CD4-positive, CD25-positive, alpha-beta regulatory T cell (primary cell): ENCODE results near the gene NTNG2. TPM values are rescaled to one million over a fixed set of nuclear protein-coding genes. Genes with fewer than 3 reads are reported as not detected.
A peak's percentile ranks its signal among the peaks of the same experiment; 100 is the strongest.
"Not testable (repeated sequence)": the region's sequence is repeated elsewhere in the genome, so short reads cannot be mapped to it uniquely, and the experiment has no call there.

ENCODE experiments used
- ATAC-seq, 2 donors: fragments of 150-1000 bp; cut with Tn5 transposase; one replicate each; pipeline ENCODE4 v1.10.0; 2021; ENCODE audit warnings: low read depth in 2 of 2, moderate number of reproducible peaks in 2 of 2, moderate library complexity in 1 of 2
- DNase-seq, 3 donors: peaks; one replicate each; pipeline versions ENCODE4 v3.0.0 to v3.0.0-alpha.2; 2012 to 2022; ENCODE audit warnings: mixed read lengths in 1 of 3
- H3K27ac ChIP-seq: one replicate; pipeline ENCODE4 v1.7.0; 2013; ENCODE audit warnings: mild to moderate bottlenecking, low read length; ENCODE audit not compliant: insufficient read depth, poor library complexity, severe bottlenecking
- H3K27me3 ChIP-seq: one replicate; pipeline ENCODE4 v1.7.0; 2013; ENCODE audit warnings: low read length; ENCODE audit not compliant: control insufficient read depth, insufficient read depth
- H3K36me3 ChIP-seq: one replicate; pipeline ENCODE4 v1.7.0; 2013; ENCODE audit warnings: mild to moderate bottlenecking, low read length, moderate library complexity; ENCODE audit not compliant: control insufficient read depth, insufficient read depth
- H3K4me1 ChIP-seq: 2 replicates; pipeline ENCODE4 v1.7.0; 2013; ENCODE audit warnings: mild to moderate bottlenecking, low read length; ENCODE audit not compliant: insufficient read depth, control insufficient read depth, poor library complexity, severe bottlenecking
- H3K4me3 ChIP-seq: one replicate; pipeline ENCODE4 v1.7.0; 2013; ENCODE audit warnings: low read depth, mild to moderate bottlenecking, low read length, moderate library complexity
- H3K9me3 ChIP-seq, 2 experiments: 1 replicate in 1 of 2; 2 replicates in 1 of 2; pipeline ENCODE4 v1.7.0; 2013; ENCODE audit warnings: low read length in 2 of 2, mild to moderate bottlenecking in 1 of 2, moderate library complexity in 1 of 2; ENCODE audit not compliant: control insufficient read depth in 2 of 2
- H3K27ac Mint-ChIP-seq, 3 donors: one replicate each; pipeline ENCODE4 v1.8.0; 2020 to 2022; ENCODE audit warnings: mild to moderate bottlenecking in 3 of 3, mixed read lengths in 3 of 3, moderate library complexity in 2 of 3
- H3K27me3 Mint-ChIP-seq: one replicate; pipeline ENCODE4 v1.8.0; 2022; ENCODE audit warnings: mild to moderate bottlenecking, mixed read lengths
- H3K36me3 Mint-ChIP-seq: one replicate; pipeline ENCODE4 v1.8.0; 2020; ENCODE audit warnings: mixed read lengths
- H3K4me1 Mint-ChIP-seq, 4 donors: one replicate each; pipeline ENCODE4 v1.8.0; 2020 to 2022; ENCODE audit warnings: mixed read lengths in 4 of 4, mild to moderate bottlenecking in 1 of 4
- H3K4me3 Mint-ChIP-seq, 4 donors: one replicate each; pipeline ENCODE4 v1.8.0; 2020 to 2022; ENCODE audit warnings: mild to moderate bottlenecking in 4 of 4, mixed read lengths in 4 of 4, moderate library complexity in 3 of 4
- H3K9me3 Mint-ChIP-seq, 7 donors: one replicate each; pipeline ENCODE4 v1.8.0; 2020 to 2022; ENCODE audit warnings: mixed read lengths in 7 of 7, mild to moderate bottlenecking in 3 of 7, moderate library complexity in 2 of 7
- polyA plus RNA-seq, 4 donors: library from polyadenylated mRNA; unstranded; fragments of 300-500 nt; fragmentation: Illumina TruSeq; gene quantifications; one replicate each; pipeline ENCODE4 v1.2.3, GENCODE V29; 2021
- total RNA-seq: library from RNA; stranded (reverse); gene quantifications from one replicate; pipeline ENCODE4 v1.2.3, GENCODE V29; 2022

Gene NTNG2
- total and polyA plus RNA-seq, 5 donors from 2014 or later, result 0.50 to 14.7 (median 1.2) TPM

- Histone ChIP-seq H3K4me1 (peaks cover 6% of the 10 kb centered on the region), H3K27me3 (no peaks in the 10 kb centered on the region), H3K36me3 (peaks cover 40% of the 10 kb centered on the region), H3K9me3 (no peaks in the 10 kb centered on the region), H3K4me3 (no peak overlapping the region), H3K27ac (peak overlapping the region; percentile 20)
- Mint-ChIP-seq H3K9me3 (no peaks in the 10 kb centered on the region), H3K27ac (peak overlapping the region in 2 of 3 donors; percentile 20 to 22), H3K27me3 (no peaks in the 10 kb centered on the region), H3K4me1 (peaks cover 5 to 19% (median 14%) of the 10 kb centered on the region in 4 donors), H3K4me3 (no peak overlapping the region), H3K36me3 (peaks cover 26% of the 10 kb centered on the region)
- DNase-seq (no peak), ATAC-seq (no peak)
Measured at GRCh38 chr9:132260846-132261245, 99.0 kb downstream of the NTNG2 start.

DNA sequence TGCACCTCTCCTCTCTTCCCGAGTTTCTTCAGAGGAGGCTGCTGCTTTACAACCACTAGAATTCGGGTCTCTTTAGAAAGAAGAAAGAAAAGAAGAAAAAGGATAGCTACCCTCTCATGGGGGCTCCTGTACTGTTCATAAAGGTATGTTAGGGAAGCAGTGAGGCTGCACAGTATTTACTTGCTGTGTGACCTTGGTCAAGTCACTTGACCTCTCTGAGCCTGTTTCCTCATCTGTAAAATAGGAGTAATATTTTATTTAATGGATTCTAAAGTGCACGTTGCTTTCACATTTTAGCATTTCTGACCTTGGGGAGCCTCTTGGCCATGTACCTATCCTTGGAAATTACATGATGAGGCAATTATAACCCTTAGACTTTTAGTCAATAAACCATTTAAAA lies 104.2 kb downstream of the NTNG2 start:
- Histone ChIP-seq H3K27me3 (no peaks in the 10 kb centered on the region), H3K4me1 (no peaks in the 10 kb centered on the region), H3K4me3 (no peak overlapping the region), H3K9me3 (no peaks in the 10 kb centered on the region), H3K27ac (no peak overlapping the region), H3K36me3 (peaks cover 84% of the 10 kb centered on the region)
- DNase-seq (no peak), ATAC-seq (no peak)
- H3K4me3 Mint-ChIP-seq, result no peak overlapping the region
- no peaks in the 10 kb centered on the region for H3K27me3 Mint-ChIP-seq
- peaks cover 11 to 17% (median 15%) of the 10 kb centered on the region in 4 donors for H3K4me1 Mint-ChIP-seq
- no peak overlapping the region for H3K27ac Mint-ChIP-seq
- H3K36me3 Mint-ChIP-seq, result peaks cover 46% of the 10 kb centered on the region
- no peaks in the 10 kb centered on the region for H3K9me3 Mint-ChIP-seq

GRCh38 chr9:132267660-132268059 lies 105.8 kb downstream of the NTNG2 start:
- ATAC-seq (no peak), DNase-seq (no peak)
- Histone ChIP-seq H3K4me1 (no peaks in the 10 kb centered on the region), H3K27me3 (no peaks in the 10 kb centered on the region), H3K27ac (no peak overlapping the region), H3K36me3 (peaks cover 87% of the 10 kb centered on the region), H3K9me3 (no peaks in the 10 kb centered on the region), H3K4me3 (no peak overlapping the region)
- H3K4me3 Mint-ChIP-seq, result no peak overlapping the region
- no peak overlapping the region for H3K27ac Mint-ChIP-seq
- peaks cover 37% of the 10 kb centered on the region for H3K36me3 Mint-ChIP-seq
- peaks cover 7 to 17% (median 10%) of the 10 kb centered on the region in 4 donors for H3K4me1 Mint-ChIP-seq
- no peaks in the 10 kb centered on the region for H3K9me3 Mint-ChIP-seq
- H3K27me3 Mint-ChIP-seq, result no peaks in the 10 kb centered on the region

DNA sequence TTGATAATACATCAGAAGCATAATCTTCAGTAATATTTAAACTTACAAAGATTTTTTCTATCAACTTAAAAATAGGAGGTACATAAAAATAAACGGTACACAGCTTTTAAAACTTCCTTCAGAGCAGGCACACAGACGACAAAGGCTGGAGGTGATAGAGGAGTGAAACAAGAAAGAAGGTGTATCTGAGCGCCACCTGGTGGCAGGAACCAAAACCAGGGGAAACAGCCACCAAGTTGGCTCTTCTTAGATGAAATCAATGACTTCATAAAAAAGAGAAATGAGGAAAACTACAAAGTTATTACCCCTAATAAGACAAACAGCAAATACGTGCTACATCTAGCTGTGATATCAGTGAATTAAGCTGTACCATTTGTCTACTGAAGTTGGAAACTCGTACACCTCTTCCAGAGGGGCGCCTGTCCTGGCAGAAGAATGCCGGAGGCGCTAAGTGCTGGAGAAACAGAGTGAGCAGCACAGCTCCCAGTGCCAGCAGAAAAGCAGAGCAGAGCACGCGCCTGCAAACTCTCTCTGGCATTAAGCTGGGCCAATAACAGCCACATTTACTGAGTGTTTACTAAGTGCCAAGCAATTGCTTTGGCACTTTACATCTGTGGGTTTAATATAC lies 107.0 kb downstream of the NTNG2 start:
- peaks cover 87% of the 10 kb centered on the region for H3K36me3 ChIP-seq
- H3K4me3 Mint-ChIP-seq, result no peak overlapping the region
- no peaks in the 10 kb centered on the region for H3K27me3 ChIP-seq
- H3K36me3 Mint-ChIP-seq, result peaks cover 40% of the 10 kb centered on the region
- H3K27me3 Mint-ChIP-seq, result no peaks in the 10 kb centered on the region
- no peak overlapping the region for H3K27ac ChIP-seq
- peak overlapping the region; percentile 74 to 96 (median 83) for H3K27ac Mint-ChIP-seq
- no peaks in the 10 kb centered on the region for H3K4me1 ChIP-seq
- H3K9me3 ChIP-seq, result no peaks in the 10 kb centered on the region
- peak; percentile 50 to 69 for ATAC-seq
- no peak overlapping the region for H3K4me3 ChIP-seq
- peak; percentile 54 to 77 (median 71) for DNase-seq
- peaks cover 2 to 12% (median 9%) of the 10 kb centered on the region in 4 donors for H3K4me1 Mint-ChIP-seq
- no peaks in the 10 kb centered on the region for H3K9me3 Mint-ChIP-seq

DNA sequence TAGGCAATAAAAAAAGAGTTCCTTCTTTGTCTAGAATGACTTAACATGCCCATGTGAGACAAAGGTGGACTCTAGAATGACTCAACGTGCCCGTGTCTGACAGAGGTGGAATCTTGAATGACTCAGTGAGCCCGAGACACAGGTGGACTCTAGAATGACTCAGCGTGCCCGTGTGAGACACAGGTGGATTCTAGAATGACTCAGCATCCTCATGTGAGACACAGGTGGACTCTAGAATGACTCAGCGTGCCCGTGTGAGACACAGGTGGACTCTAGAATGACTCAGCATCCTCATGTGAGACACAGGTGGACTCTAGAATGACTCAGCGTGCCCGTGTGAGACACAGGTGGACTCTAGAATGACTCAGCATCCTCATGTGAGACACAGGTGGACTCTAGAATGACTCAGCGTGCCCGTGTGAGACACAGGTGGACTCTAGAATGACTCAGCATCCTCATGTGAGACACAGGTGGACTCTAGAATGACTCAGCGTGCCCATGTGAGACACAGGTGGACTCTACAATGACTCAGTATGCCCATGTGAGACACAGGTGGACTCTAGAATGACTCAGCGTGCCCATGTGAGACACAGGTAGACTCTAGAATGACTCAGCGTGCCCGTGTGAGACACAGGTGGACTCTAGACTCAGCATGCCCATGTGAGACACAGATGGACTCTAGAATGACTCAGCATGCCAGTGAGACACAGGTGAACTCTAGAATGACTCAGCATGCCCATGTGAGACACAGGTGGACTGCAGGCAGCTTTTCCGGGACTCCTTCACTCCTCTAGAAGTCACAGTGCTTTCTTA lies 108.1 kb downstream of the NTNG2 start:
- not testable (repeated sequence) for ATAC-seq, H3K27me3 Mint-ChIP-seq, H3K9me3 Mint-ChIP-seq, H3K9me3 ChIP-seq, H3K4me1 ChIP-seq, H3K4me3 ChIP-seq, H3K4me3 Mint-ChIP-seq, H3K27me3 ChIP-seq
- H3K36me3 Mint-ChIP-seq, result peaks cover 45% of the 10 kb centered on the region
- peaks cover 2 to 12% (median 9%) of the 10 kb centered on the region in 4 donors for H3K4me1 Mint-ChIP-seq
- peak in 2 of 3 donors; percentile 16 for DNase-seq
- peak overlapping the region in 1 of 3 donors; percentile 51 for H3K27ac Mint-ChIP-seq
- H3K36me3 ChIP-seq, result peaks cover 87% of the 10 kb centered on the region
- H3K27ac ChIP-seq, result peak overlapping the region; percentile 15

- no peaks in the 10 kb centered on the region for H3K9me3 Mint-ChIP-seq
- no peaks in the 10 kb centered on the region for H3K4me1 ChIP-seq
- DNase-seq, result no peak
- H3K36me3 Mint-ChIP-seq, result peaks cover 64% of the 10 kb centered on the region
- H3K36me3 ChIP-seq, result peaks cover 96% of the 10 kb centered on the region
- no peaks in the 10 kb centered on the region for H3K27me3 ChIP-seq
- H3K4me3 Mint-ChIP-seq, result no peak overlapping the region
- no peak overlapping the region for H3K27ac Mint-ChIP-seq
- ATAC-seq, result no peak
- H3K4me1 Mint-ChIP-seq, result peaks cover 0 to 8% (median 3%) of the 10 kb centered on the region in 4 donors
- H3K9me3 ChIP-seq, result no peaks in the 10 kb centered on the region
- no peak overlapping the region for H3K4me3 ChIP-seq
- H3K27me3 Mint-ChIP-seq, result no peaks in the 10 kb centered on the region
- no peak overlapping the region for H3K27ac ChIP-seq
Measured at GRCh38 chr9:132274861-132275260, 113.0 kb downstream of the NTNG2 start.

DNA sequence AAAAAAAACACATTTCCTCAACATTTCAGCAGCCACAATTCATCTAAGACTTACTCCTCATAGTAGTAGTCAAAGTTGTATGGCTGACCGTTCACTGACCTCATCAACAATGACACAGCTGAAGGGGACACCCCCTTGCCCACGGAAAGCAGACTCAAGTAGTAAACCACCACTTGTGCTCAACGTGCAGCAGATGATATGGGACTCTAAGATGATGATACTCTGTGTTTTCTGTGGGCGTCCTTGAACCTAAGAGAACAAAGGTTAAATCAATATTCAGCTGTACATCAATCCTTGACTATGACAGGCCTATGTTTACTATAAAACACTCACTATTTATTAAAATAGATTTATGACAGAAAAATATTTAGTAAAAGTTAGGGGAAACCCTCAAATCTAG lies 121.3 kb downstream of the NTNG2 start:
- no peak overlapping the region for H3K27ac ChIP-seq
- H3K27me3 Mint-ChIP-seq, result no peaks in the 10 kb centered on the region
- H3K4me1 Mint-ChIP-seq, result peaks cover 0 to 13% (median 2%) of the 10 kb centered on the region in 4 donors
- no peak overlapping the region for H3K4me3 ChIP-seq
- no peak overlapping the region for H3K27ac Mint-ChIP-seq
- peaks cover 93% of the 10 kb centered on the region for H3K36me3 ChIP-seq
- no peaks in the 10 kb centered on the region for H3K9me3 Mint-ChIP-seq
- H3K4me3 Mint-ChIP-seq, result no peak overlapping the region
- no peak for DNase-seq
- H3K9me3 ChIP-seq, result no peaks in the 10 kb centered on the region
- no peak for ATAC-seq
- peaks cover 45% of the 10 kb centered on the region for H3K36me3 Mint-ChIP-seq
- H3K4me1 ChIP-seq, result no peaks in the 10 kb centered on the region
- no peaks in the 10 kb centered on the region for H3K27me3 ChIP-seq
